Lung (tissue), 12 donors: ENCODE results near the gene CAMK2D. TPM values are rescaled to one million over a fixed set of nuclear protein-coding genes. Genes with fewer than 3 reads are reported as not detected.

Experiments
- ATAC-seq: fragments of 200-7000 bp; cut with Tn5 transposase; one replicate; pipeline ENCODE4 v1.9.1; 2020; ENCODE audit warnings: moderate number of reproducible peaks; ENCODE audit not compliant: insufficient read depth, low FRiP score
- DNase-seq, 3 donors: peaks; one replicate each; pipeline ENCODE4 v3.0.0-alpha.2; 2013 to 2017
- H3K27ac ChIP-seq, 2 donors: one replicate each; pipeline ENCODE4 v1.5.1; 2013; ENCODE audit warnings: mild to moderate bottlenecking in 2 of 2, moderate library complexity in 2 of 2, control low read depth in 1 of 2, inconsistent platforms in 1 of 2, low read depth in 1 of 2, low read length in 1 of 2
- H3K27me3 ChIP-seq, 3 donors: one replicate each; pipeline ENCODE4 v1.5.1; 2013; ENCODE audit warnings: low read length in 2 of 3; ENCODE audit not compliant: control insufficient read depth in 3 of 3, insufficient read depth in 3 of 3
- H3K36me3 ChIP-seq, 4 donors: one replicate each; pipeline ENCODE4 v1.5.1; 2013; ENCODE audit warnings: low read length in 4 of 4, mild to moderate bottlenecking in 1 of 4, moderate library complexity in 1 of 4; ENCODE audit not compliant: control insufficient read depth in 4 of 4, insufficient read depth in 4 of 4
- H3K4me1 ChIP-seq, 5 donors: one replicate each; pipeline ENCODE4 v1.5.1; 2013; ENCODE audit warnings: low read length in 5 of 5, mild to moderate bottlenecking in 2 of 5, moderate library complexity in 1 of 5; ENCODE audit not compliant: control insufficient read depth in 5 of 5, insufficient read depth in 5 of 5
- H3K4me3 ChIP-seq: one replicate; pipeline ENCODE4 v1.5.1; 2013; ENCODE audit warnings: mild to moderate bottlenecking, control low read depth, moderate library complexity
- H3K9ac ChIP-seq, 2 donors: one replicate each; pipeline ENCODE4 v1.5.1; 2013; ENCODE audit warnings: low read length in 2 of 2, control low read depth in 1 of 2; ENCODE audit not compliant: insufficient read depth in 1 of 2
- H3K9me3 ChIP-seq, 4 donors: one replicate each; pipeline ENCODE4 v1.5.1; 2013; ENCODE audit warnings: low read length in 3 of 4, mild to moderate bottlenecking in 1 of 4, moderate library complexity in 1 of 4; ENCODE audit not compliant: control insufficient read depth in 4 of 4, insufficient read depth in 3 of 4
- WGBS, 2 donors: extraction: QIAGEN DNeasy Blood & Tissue Kit; methylation state at CpG; one replicate each; pipeline ENCODE4 v1.1.7; 2013; 5-methylcytosine and 5-hydroxymethylcytosine counted together
- polyA plus RNA-seq, 2 donors: library from polyadenylated mRNA; stranded (reverse); fragments of 200-250 nt; gene quantifications; one replicate each; pipeline ENCODE4 v1.2.1, GENCODE V29; 2013
- total RNA-seq, 2 donors: library from RNA; depleted of rRNA in 1 of 2; stranded (reverse); fragments of >200 nt in 1 of 2; gene quantifications; one replicate each; pipeline ENCODE4 v1.2.1, GENCODE V29; 2014 to 2021
- TF ChIP-seq, protein P1 (sequence below): IDR thresholded peaks from 2 replicates; pipeline ENCODE4 v1.5.1; 2012; ENCODE audit warnings: mild to moderate bottlenecking; ENCODE audit errors: control extremely low read depth, extremely low read depth
- donor health status: control.
- donor health status: control.
- donor health status: Bipolar disorder and iron deficiency.
- donor health status: healthy.
- donor health status: DM: yes; HTN: yes; CAD: no.

The CAMK2D gene
- total and polyA plus RNA-seq, 4 donors = 11.9 to 98.2 (median 36.6) TPM

DNA sequence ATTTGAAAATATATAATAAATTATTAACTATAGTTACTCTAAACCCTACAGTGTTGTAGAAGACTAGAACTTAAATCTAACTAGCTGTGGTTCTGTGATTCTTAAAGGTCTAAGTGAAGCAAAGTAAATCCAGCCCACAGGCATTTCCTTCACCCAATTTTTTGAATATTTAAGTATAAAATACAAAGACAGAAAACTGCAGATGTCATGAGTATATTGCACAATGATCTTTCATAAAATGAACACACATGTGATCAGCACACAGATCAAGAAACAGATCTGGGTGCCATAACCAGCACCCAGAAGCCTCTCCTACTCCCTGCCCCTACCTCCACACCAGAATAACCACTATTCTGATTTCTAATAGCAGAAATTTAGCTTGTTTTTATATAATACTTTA is 82.9 kb downstream of the CAMK2D start:
- Histone ChIP-seq H3K9ac (no peak overlapping the region), H3K36me3 (peaks cover 0 to 5% (median 0%) of the 10 kb centered on the region in 4 donors), H3K4me3 (no peak overlapping the region), H3K27me3 (no peaks in the 10 kb centered on the region), H3K4me1 (peaks cover 3 to 30% (median 6%) of the 10 kb centered on the region in 5 donors), H3K27ac (no peak overlapping the region), H3K9me3 (no peaks in the 10 kb centered on the region)
- no peak for ATAC-seq
- TF ChIP-seq, protein P1, sequence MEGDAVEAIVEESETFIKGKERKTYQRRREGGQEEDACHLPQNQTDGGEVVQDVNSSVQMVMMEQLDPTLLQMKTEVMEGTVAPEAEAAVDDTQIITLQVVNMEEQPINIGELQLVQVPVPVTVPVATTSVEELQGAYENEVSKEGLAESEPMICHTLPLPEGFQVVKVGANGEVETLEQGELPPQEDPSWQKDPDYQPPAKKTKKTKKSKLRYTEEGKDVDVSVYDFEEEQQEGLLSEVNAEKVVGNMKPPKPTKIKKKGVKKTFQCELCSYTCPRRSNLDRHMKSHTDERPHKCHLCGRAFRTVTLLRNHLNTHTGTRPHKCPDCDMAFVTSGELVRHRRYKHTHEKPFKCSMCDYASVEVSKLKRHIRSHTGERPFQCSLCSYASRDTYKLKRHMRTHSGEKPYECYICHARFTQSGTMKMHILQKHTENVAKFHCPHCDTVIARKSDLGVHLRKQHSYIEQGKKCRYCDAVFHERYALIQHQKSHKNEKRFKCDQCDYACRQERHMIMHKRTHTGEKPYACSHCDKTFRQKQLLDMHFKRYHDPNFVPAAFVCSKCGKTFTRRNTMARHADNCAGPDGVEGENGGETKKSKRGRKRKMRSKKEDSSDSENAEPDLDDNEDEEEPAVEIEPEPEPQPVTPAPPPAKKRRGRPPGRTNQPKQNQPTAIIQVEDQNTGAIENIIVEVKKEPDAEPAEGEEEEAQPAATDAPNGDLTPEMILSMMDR = no peak
- DNase-seq = no peak

DNA sequence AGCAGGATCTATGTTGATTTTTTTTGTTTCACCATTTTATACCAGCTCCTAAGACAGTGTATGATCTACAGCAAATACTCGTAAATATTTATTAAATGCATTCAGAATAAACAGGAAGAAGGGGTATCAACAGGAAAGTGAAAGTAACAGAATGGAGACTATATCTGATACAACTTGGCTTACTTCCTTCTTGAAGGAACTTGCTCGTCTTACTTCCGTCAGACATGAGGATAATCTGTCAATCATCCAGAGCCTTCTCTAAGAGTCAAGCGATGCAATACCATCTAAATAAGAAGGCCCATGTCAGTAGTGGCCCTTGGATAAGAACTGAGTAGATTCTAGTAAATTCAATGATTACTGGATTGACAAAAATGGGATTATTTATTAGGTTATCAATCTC is 84.2 kb downstream of the CAMK2D start:
- Histone ChIP-seq H3K9me3 (no peaks in the 10 kb centered on the region), H3K27ac (no peak overlapping the region), H3K9ac (no peak overlapping the region), H3K4me3 (no peak overlapping the region), H3K27me3 (no peaks in the 10 kb centered on the region), H3K4me1 (peaks cover 3 to 34% (median 7%) of the 10 kb centered on the region in 5 donors), H3K36me3 (peaks cover 0 to 5% (median 0%) of the 10 kb centered on the region in 4 donors)
- no peak for DNase-seq
- WGBS, 2 donors = 45 to 46% methylated on average over 4 of the region's 4 CpGs
- ATAC-seq = no peak
- TF ChIP-seq, protein P1 = no peak

DNA sequence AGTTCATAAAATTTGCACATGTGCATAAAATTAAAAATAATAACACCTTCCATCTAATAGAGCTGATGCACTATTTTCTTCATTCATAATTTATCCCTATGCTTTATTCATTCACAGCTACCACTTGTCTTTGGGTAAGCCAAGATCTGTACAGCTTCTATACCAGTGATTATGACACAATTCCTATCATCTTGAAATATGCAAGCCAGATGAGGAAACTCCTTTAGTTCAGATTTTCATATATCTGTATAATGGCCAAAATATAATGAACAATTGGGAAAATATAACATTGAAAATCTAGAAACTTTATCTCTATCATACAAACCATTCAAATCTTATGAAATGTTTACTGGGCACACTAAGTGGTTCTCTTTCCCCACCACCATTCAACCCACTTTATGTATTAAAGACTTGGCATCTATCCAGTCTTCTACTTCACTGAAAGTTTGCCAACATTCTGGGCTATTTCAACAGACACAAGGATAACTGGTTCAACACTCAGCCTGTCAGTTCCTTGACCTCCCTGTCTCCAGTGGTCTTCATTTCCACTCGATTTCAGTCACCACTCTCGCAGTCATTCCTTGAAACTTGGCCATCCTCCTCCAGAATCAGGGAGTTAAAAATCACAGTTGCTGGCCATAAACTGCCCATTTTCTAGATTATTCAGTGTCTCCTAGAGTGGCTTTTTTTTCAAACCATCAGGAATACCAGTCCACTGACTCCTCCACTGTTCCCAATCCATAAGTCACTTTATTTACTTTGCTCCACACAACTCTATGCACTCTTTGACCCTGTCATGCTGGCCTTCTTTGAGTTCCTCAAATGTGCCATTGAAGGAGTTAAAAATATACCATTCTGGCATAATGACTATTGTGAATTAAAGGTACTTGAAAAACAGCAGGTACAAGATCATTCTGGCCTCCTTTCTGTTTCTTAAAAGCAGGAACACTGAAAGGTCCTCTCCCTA is 85.5 kb downstream of the CAMK2D start:
- WGBS, 2 donors = 55 to 66% methylated on average over 2 of the region's 2 CpGs
- Histone ChIP-seq H3K27me3 (no peaks in the 10 kb centered on the region), H3K36me3 (peaks cover 0 to 5% (median 1%) of the 10 kb centered on the region in 4 donors), H3K9me3 (no peaks in the 10 kb centered on the region), H3K4me3 (no peak overlapping the region), H3K27ac (peak overlapping the region in 1 of 2 donors; percentile 48), H3K9ac (no peak overlapping the region), H3K4me1 (peaks cover 3 to 39% (median 7%) of the 10 kb centered on the region in 5 donors)
- ATAC-seq = no peak
- TF ChIP-seq, protein P1 = no peak
- DNase-seq = peak in 2 of 3 donors; percentile 40 to 59
